Neuronal stem cell (in vitro differentiated cells): Measurements from ENCODE around the gene RIPOR1.
"Not testable (repeated sequence)": the region's sequence is repeated elsewhere in the genome, so short reads cannot be mapped to it uniquely, and the experiment has no call there.

Experiments used
- DNase-seq: peaks from one replicate; pipeline ENCODE4 v3.0.0-alpha.2; 2013; ENCODE audit warnings: low spot score
- H2AFZ ChIP-seq: one replicate; pipeline ENCODE4 v1.6.1; 2013; ENCODE audit warnings: mild to moderate bottlenecking, low read length, inconsistent platforms
- H2AK5ac ChIP-seq: 2 replicates; pipeline ENCODE4 v1.6.1; 2013; ENCODE audit warnings: low read depth, mild to moderate bottlenecking, inconsistent platforms, low read length, moderate library complexity, mixed read lengths
- H2BK120ac ChIP-seq: 2 replicates; pipeline ENCODE4 v1.6.1; 2013; ENCODE audit warnings: low read depth, mild to moderate bottlenecking, inconsistent platforms, low read length, moderate library complexity, mixed read lengths
- H2BK12ac ChIP-seq: one replicate; pipeline ENCODE4 v1.6.1; 2013; ENCODE audit warnings: low read length, inconsistent platforms
- H2BK15ac ChIP-seq: 2 replicates; pipeline ENCODE4 v1.6.1; 2013; ENCODE audit warnings: mild to moderate bottlenecking, low read length, inconsistent platforms, mixed read lengths
- H2BK5ac ChIP-seq: one replicate; pipeline ENCODE4 v1.6.1; 2013; ENCODE audit warnings: inconsistent platforms, mild to moderate bottlenecking, low read length, moderate library complexity
- H3K14ac ChIP-seq: one replicate; pipeline ENCODE4 v1.6.1; 2013; ENCODE audit warnings: low read length, inconsistent platforms
- H3K18ac ChIP-seq: 2 replicates; pipeline ENCODE4 v1.6.1; 2013; ENCODE audit warnings: low read length, inconsistent platforms
- H3K23ac ChIP-seq: 2 replicates; pipeline ENCODE4 v1.6.1; 2013; ENCODE audit warnings: low read depth, mild to moderate bottlenecking, mixed read lengths, low read length, inconsistent platforms; ENCODE audit not compliant: poor library complexity
- H3K27ac ChIP-seq: replicated peaks from 3 replicates; pipeline ENCODE4 v1.5.1; 2013; ENCODE audit warnings: low read length, inconsistent platforms
- H3K27me3 ChIP-seq, 3 experiments: 2 replicates each; pipeline ENCODE4 v1.6.1; 2013; ENCODE audit warnings: low read length in 3 of 3, mild to moderate bottlenecking in 2 of 3, inconsistent platforms in 1 of 3, low read depth in 1 of 3, mixed read lengths in 1 of 3, moderate library complexity in 1 of 3; ENCODE audit not compliant: control insufficient read depth in 3 of 3, insufficient read depth in 3 of 3
- H3K36me3 ChIP-seq, 2 donors: replicated peaks in 1 of 2; 2 replicates each; pipeline ENCODE4 v1.6.1; 2013; ENCODE audit warnings: low read length in 2 of 2; ENCODE audit not compliant: control insufficient read depth in 2 of 2, insufficient read depth in 2 of 2
- H3K4ac ChIP-seq: 2 replicates; pipeline ENCODE4 v1.6.1; 2013; ENCODE audit warnings: inconsistent platforms, mild to moderate bottlenecking, low read length, moderate library complexity
- H3K4me1 ChIP-seq, 2 donors: 1 replicate in 1 of 2; 2 replicates in 1 of 2; pipeline ENCODE4 v1.6.1; 2013; ENCODE audit warnings: low read length in 2 of 2, low read depth in 1 of 2; ENCODE audit not compliant: control insufficient read depth in 2 of 2, insufficient read depth in 1 of 2
- H3K4me2 ChIP-seq: one replicate; pipeline ENCODE4 v1.6.1; 2013; ENCODE audit warnings: mild to moderate bottlenecking, low read length, inconsistent platforms; ENCODE audit not compliant: insufficient read depth, poor library complexity, severe bottlenecking
- H3K4me3 ChIP-seq, 2 donors: 2 replicates each; pipeline ENCODE4 v1.5.1; 2013; ENCODE audit warnings: low read length in 2 of 2, mild to moderate bottlenecking in 2 of 2, inconsistent platforms in 1 of 2, moderate library complexity in 1 of 2
- H3K79me1 ChIP-seq: one replicate; pipeline ENCODE4 v1.6.1; 2013; ENCODE audit warnings: low read depth, mild to moderate bottlenecking, inconsistent platforms, low read length, moderate library complexity
- H3K9ac ChIP-seq: one replicate; pipeline ENCODE4 v1.6.1; 2013; ENCODE audit warnings: mild to moderate bottlenecking, low read depth, low read length, inconsistent platforms; ENCODE audit not compliant: poor library complexity
- H3K9me3 ChIP-seq, 2 donors: replicated peaks in 1 of 2; 2 replicates each; pipeline versions ENCODE3 to v1.6.1; 2013; ENCODE audit warnings: low read length in 2 of 2, mild to moderate bottlenecking in 2 of 2, inconsistent platforms in 1 of 2, low read depth in 1 of 2, mixed read lengths in 1 of 2, moderate library complexity in 1 of 2; ENCODE audit not compliant: control insufficient read depth in 2 of 2, insufficient read depth in 1 of 2
- H4K8ac ChIP-seq: one replicate; pipeline ENCODE4 v1.6.1; 2013; ENCODE audit warnings: low read depth, mild to moderate bottlenecking, inconsistent platforms, low read length, moderate library complexity
- H4K91ac ChIP-seq: one replicate; pipeline ENCODE4 v1.6.1; 2013; ENCODE audit warnings: low read length, low read depth, mild to moderate bottlenecking, inconsistent platforms; ENCODE audit not compliant: poor library complexity
- WGBS, 2 donors: extraction: QIAGEN DNeasy Blood & Tissue Kit; methylation state at CpG; one replicate each; pipeline ENCODE4 v1.1.7; 2013; ENCODE audit warnings: missing lambda C conversion rate in 2 of 2, mixed read lengths in 1 of 2; ENCODE audit not compliant: insufficient read length in 2 of 2, insufficient replicate concordance in 1 of 2; ENCODE audit errors: extremely low coverage in 2 of 2; 5-methylcytosine and 5-hydroxymethylcytosine counted together

RIPOR1 gene

DNA sequence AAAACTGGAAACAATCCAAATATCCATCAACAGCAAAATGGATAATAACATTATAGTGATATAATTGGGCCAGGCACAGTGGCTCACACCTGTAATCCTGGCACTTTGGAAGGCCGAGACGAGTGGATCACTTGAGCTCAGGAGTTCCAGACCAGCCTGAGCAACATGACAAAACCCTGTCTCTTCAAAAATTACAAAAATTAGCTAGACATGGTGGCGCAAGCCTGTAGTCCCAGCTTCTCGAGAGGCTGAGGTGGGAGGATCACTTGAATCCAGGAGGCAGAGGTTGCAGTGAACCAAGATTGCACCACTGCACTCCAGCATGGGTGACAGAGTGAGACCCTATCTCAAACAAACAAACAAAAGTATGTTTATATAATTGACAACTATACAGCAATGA lies 41.1 kb upstream of the RIPOR1 start:
- not testable (repeated sequence) for H2BK12ac ChIP-seq, H3K23ac ChIP-seq, H4K8ac ChIP-seq, H2AFZ ChIP-seq, H3K4ac ChIP-seq, H2BK5ac ChIP-seq, H3K4me2 ChIP-seq, H3K4me1 ChIP-seq, H3K18ac ChIP-seq, H4K91ac ChIP-seq, H3K27ac ChIP-seq, H2BK120ac ChIP-seq, H3K9ac ChIP-seq, H2BK15ac ChIP-seq, H3K9me3 ChIP-seq, H2AK5ac ChIP-seq, DNase-seq, H3K27me3 ChIP-seq, H3K4me3 ChIP-seq, H3K14ac ChIP-seq, H3K79me1 ChIP-seq
- WGBS, 2 donors: no CpG with 5 or more reads among the region's 4 CpGs
- peaks cover 0 to 16% of the 10 kb centered on the region in 2 donors for H3K36me3 ChIP-seq

DNA sequence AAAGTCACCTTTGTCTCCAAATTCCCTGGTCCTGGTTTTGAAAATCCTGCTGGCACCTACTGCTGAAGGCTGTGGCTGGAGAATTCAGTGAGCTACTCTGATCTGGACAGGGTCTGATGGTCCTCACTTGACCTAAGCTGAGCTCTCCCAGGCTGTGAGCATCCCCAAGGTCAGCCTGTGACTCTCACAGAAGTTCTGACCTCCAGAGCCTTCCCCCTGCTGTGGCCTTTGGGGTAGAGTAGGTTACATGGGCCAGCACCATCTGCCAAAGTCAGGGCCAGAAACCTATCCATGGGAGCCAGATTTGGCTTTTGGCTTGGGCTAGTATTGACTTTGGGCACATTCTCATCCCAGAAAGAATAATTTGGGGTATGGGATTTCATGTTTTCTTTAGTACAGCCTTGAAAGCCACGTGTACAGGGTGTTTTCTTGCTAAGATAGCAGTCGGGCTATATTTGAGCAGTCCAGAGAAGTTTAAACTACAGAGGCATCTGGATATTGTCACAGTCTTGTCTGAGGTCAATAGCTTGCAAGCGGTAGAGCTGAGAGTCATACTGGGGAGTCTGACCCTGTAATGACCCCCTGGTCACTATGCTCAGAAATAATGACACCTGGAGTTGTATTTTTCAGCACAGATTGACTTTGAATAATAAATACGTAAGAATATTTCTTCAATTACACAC lies 39.1 kb upstream of the RIPOR1 start:
- DNase-seq: no peak
- no CpG with 5 or more reads among the region's 4 CpGs for WGBS, 2 donors
- Histone ChIP-seq H3K27me3 (no peaks in the 10 kb centered on the region), H2AFZ (peak overlapping the region; percentile 37), H2AK5ac (no peak overlapping the region), H3K4me3 (no peak overlapping the region), H3K14ac (no peak overlapping the region), H2BK5ac (no peak overlapping the region), H2BK12ac (no peak overlapping the region), H3K9me3 (no peaks in the 10 kb centered on the region), H3K9ac (peak overlapping the region; percentile 61), H3K4me2 (no peak overlapping the region), H3K27ac (peak overlapping the region; percentile 20), H4K8ac (no peak overlapping the region), H3K79me1 (no peaks in the 10 kb centered on the region), H3K4me1 (peaks cover 5 to 8% of the 10 kb centered on the region in 2 donors), H2BK15ac (no peak overlapping the region), H3K18ac (peak overlapping the region; percentile 12), H3K23ac (no peak overlapping the region), H4K91ac (no peak overlapping the region), H3K4ac (no peak overlapping the region), H3K36me3 (peaks cover 0 to 16% of the 10 kb centered on the region in 2 donors), H2BK120ac (no peak overlapping the region)

DNA sequence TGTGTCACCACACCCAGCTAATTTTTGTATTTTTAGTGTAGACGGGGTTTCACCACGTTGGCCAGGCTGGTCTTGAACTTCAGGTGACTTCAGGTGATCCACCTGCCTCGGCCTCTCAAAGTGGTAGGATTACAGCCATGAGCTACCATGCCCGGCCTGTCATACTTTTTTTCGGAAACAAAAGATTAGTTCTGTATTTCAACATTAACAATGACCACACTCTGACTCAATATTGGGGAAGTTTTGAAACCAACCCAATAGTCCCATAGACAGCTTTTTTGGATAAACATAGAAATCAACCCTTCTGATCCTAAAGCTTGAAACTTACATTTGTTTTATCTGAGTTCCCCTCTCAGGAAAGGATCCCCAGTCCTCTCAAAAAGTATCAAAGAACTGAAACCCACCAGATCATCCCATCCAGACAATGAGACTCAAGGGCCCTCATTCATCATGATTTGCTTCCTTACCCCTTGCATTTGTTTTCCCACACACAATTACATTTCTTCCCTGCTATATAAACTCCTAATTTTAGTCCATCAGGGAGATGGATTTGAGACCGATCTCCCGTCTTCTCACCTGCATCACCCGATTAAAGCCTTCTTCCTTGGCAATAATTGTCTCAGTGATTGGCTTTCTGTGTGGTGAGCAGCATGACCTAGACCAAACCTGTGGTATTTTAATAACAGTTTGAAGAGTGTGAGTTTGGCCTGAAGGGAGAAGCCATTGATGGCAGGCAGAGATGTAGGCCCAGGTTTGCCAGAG lies 38.1 kb upstream of the RIPOR1 start:
- H2AFZ ChIP-seq: no peak overlapping the region
- no peak overlapping the region for H2AK5ac ChIP-seq
- no peak overlapping the region for H3K27ac ChIP-seq

DNA sequence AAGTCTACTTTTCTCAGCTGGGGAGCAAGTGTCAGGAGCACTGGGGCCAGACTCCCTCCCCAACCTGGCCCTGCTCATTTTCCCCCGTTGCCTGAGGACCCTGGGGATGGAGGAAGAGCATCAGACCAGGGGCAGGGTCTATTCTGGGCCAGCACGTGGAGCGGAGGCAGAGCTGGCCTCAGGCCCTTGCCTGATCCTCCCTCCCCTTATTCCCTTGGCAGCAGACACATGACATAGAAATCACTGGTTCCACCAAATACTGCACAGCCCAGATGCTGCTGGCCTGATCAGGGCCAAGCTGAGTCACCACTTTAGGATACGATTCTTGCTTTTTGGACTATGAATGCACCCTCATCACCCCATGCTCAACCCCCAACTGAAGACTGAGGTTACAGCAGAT lies 29.5 kb upstream of the RIPOR1 start:
- Histone ChIP-seq H2BK5ac (no peak overlapping the region), H3K4ac (peak overlapping the region; percentile 29), H3K79me1 (peaks cover 2% of the 10 kb centered on the region), H3K36me3 (peaks cover 0 to 13% of the 10 kb centered on the region in 2 donors), H3K27ac (no peak overlapping the region), H3K14ac (no peak overlapping the region), H3K9ac (peak overlapping the region; percentile 30), H4K91ac (no peak overlapping the region), H3K9me3 (no peaks in the 10 kb centered on the region), H3K4me3 (no peak overlapping the region), H3K18ac (no peak overlapping the region), H2BK12ac (peak overlapping the region; percentile 6), H3K4me2 (no peak overlapping the region), H3K27me3 (no peaks in the 10 kb centered on the region), H2BK15ac (no peak overlapping the region), H3K4me1 (no peaks in the 10 kb centered on the region), H3K23ac (no peak overlapping the region), H2AFZ (no peak overlapping the region), H2AK5ac (peak overlapping the region; percentile 20), H4K8ac (no peak overlapping the region), H2BK120ac (no peak overlapping the region)
- no peak for DNase-seq
- no CpG with 5 or more reads among the region's 4 CpGs for WGBS, 2 donors

More for the DNA sequence above, 38.1 kb upstream of the RIPOR1 start:
- Histone ChIP-seq H3K23ac (no peak overlapping the region), H2BK5ac (no peak overlapping the region), H3K9me3 (no peaks in the 10 kb centered on the region), H2BK15ac (no peak overlapping the region), H3K4me2 (no peak overlapping the region), H2BK12ac (no peak overlapping the region), H3K4me1 (peaks cover 5 to 8% of the 10 kb centered on the region in 2 donors), H3K4me3 (no peak overlapping the region), H3K4ac (no peak overlapping the region), H3K18ac (no peak overlapping the region), H3K27me3 (no peaks in the 10 kb centered on the region), H3K79me1 (no peaks in the 10 kb centered on the region), H3K9ac (no peak overlapping the region), H3K36me3 (peaks cover 0 to 12% of the 10 kb centered on the region in 2 donors), H3K14ac (no peak overlapping the region), H4K91ac (no peak overlapping the region), H2BK120ac (no peak overlapping the region), H4K8ac (no peak overlapping the region)
- no CpG with 5 or more reads among the region's 8 CpGs for WGBS, 2 donors
- DNase-seq: no peak
